IMR-90 (cell line): ENCODE results near the gene USP47.

ENCODE experiments used
- CEBPB ChIP-seq: IDR thresholded peaks from 2 replicates; pipeline ENCODE4 v1.6.1; 2012; ENCODE audit warnings: low read depth, low read length, improper control_type of control experiment
- MAZ ChIP-seq: IDR thresholded peaks from 2 replicates; pipeline ENCODE4 v1.6.1; 2012; ENCODE audit warnings: low read depth, mild to moderate bottlenecking, low read length, improper control_type of control experiment, moderate library complexity, borderline replicate concordance
- NFE2L2 ChIP-seq: fragments of 150-350 bp; IDR thresholded peaks from 2 replicates; pipeline ENCODE4 v1.6.1; 2016; ENCODE audit warnings: low read depth, mild to moderate bottlenecking, low read length
- POLR2A ChIP-seq: IDR thresholded peaks from 2 replicates; pipeline ENCODE4 v1.6.1; 2012; ENCODE audit warnings: mild to moderate bottlenecking, low read depth, low read length
- RAD21 ChIP-seq: IDR thresholded peaks from 2 replicates; pipeline ENCODE4 v1.6.1; 2012; ENCODE audit warnings: low read length, improper control_type of control experiment
- RFX5 ChIP-seq: IDR thresholded peaks from 2 replicates; pipeline ENCODE4 v1.8.0; 2012; ENCODE audit warnings: low read depth, mild to moderate bottlenecking, low read length, moderate library complexity
- SMC3 ChIP-seq: fragments of 150-350 bp; IDR thresholded peaks from 2 replicates; pipeline ENCODE4 v1.6.1; 2016; ENCODE audit warnings: low read depth, mild to moderate bottlenecking, antibody characterized with exemption, low read length, moderate library complexity
- TF ChIP-seq, protein P1 (sequence below): conservative IDR thresholded peaks from 2 replicates; pipeline ENCODE4 v1.5.1; 2012; ENCODE audit warnings: mild to moderate bottlenecking, low read depth, low read length, improper control_type of control experiment

GRCh38 chr11:11992257-11993212 lies 150.8 kb downstream of the USP47 start:
- no peak for TF ChIP-seq NFE2L2
- TF ChIP-seq, protein P1, sequence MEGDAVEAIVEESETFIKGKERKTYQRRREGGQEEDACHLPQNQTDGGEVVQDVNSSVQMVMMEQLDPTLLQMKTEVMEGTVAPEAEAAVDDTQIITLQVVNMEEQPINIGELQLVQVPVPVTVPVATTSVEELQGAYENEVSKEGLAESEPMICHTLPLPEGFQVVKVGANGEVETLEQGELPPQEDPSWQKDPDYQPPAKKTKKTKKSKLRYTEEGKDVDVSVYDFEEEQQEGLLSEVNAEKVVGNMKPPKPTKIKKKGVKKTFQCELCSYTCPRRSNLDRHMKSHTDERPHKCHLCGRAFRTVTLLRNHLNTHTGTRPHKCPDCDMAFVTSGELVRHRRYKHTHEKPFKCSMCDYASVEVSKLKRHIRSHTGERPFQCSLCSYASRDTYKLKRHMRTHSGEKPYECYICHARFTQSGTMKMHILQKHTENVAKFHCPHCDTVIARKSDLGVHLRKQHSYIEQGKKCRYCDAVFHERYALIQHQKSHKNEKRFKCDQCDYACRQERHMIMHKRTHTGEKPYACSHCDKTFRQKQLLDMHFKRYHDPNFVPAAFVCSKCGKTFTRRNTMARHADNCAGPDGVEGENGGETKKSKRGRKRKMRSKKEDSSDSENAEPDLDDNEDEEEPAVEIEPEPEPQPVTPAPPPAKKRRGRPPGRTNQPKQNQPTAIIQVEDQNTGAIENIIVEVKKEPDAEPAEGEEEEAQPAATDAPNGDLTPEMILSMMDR = no peak
- no peak for TF ChIP-seq RAD21
- no peak for TF ChIP-seq POLR2A
- TF ChIP-seq MAZ = no peak
- TF ChIP-seq SMC3 = no peak
- no peak for TF ChIP-seq RFX5
- no peak for TF ChIP-seq CEBPB
